PC-9 (cell line): ENCODE results near the gene TMEM87A.

Experiments used
- CTCF ChIP-seq: fragments of 200-600 bp; sonication (generic); conservative IDR thresholded peaks from 2 replicates; pipeline ENCODE4 v1.6.1; 2017; ENCODE audit warnings: mixed run types, antibody characterized with exemption, mild to moderate bottlenecking, moderate library complexity
- EZH2 ChIP-seq: fragments of 200-600 bp; sonication (generic); IDR thresholded peaks from 2 replicates; pipeline ENCODE4 v1.8.0; 2017; ENCODE audit warnings: antibody characterized with exemption, low read depth

- TF ChIP-seq CTCF, result no peak
- no peak for TF ChIP-seq EZH2
These were observed 69.3 kb downstream of the TMEM87A start for GRCh38 chr15:42203891-42204290.
